Measurements from ENCODE around the gene KANK4.

The KANK4 gene

DNA sequence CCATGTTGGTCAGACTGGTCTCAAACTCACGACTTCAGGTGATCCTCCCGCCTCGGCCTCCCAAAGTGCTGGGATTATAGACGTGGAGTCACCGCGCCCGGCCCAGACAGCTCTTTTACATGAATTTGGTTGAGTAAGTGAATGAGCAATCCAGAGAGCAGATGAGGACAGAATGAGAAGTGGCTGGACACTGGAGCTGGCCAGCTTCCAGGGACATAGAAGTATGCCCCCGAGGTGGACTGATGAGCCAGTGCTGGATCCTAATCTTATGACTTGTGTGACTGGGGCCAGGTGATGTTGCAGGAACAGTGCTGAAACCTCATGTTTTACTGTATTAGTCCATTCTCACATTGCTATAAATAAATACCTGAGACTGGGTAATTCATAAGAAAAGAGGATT lies 35.9 kb upstream of the KANK4 start:
- no peaks in the 10 kb centered on the region for H3K27me3 ChIP-seq
- H3K4me3 ChIP-seq (ENCODE audit: low read depth in 1 of 2, low read length in 1 of 2), result no peak overlapping the region
- TF ChIP-seq, protein P1, sequence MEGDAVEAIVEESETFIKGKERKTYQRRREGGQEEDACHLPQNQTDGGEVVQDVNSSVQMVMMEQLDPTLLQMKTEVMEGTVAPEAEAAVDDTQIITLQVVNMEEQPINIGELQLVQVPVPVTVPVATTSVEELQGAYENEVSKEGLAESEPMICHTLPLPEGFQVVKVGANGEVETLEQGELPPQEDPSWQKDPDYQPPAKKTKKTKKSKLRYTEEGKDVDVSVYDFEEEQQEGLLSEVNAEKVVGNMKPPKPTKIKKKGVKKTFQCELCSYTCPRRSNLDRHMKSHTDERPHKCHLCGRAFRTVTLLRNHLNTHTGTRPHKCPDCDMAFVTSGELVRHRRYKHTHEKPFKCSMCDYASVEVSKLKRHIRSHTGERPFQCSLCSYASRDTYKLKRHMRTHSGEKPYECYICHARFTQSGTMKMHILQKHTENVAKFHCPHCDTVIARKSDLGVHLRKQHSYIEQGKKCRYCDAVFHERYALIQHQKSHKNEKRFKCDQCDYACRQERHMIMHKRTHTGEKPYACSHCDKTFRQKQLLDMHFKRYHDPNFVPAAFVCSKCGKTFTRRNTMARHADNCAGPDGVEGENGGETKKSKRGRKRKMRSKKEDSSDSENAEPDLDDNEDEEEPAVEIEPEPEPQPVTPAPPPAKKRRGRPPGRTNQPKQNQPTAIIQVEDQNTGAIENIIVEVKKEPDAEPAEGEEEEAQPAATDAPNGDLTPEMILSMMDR (IDR thresholded peaks at IDR 0.05), result no peak
- no peaks in the 10 kb centered on the region for H3K9me3 ChIP-seq
- H3K4me1 ChIP-seq (ENCODE audit: control insufficient read depth in 1 of 2, insufficient read depth in 1 of 2, low read depth in 1 of 2, low read length in 1 of 2), result no peaks in the 10 kb centered on the region
- no peak overlapping the region for H3K27ac ChIP-seq
- no peaks in the 10 kb centered on the region for H3K36me3 ChIP-seq

GRCh38 chr1:62353853-62354252 lies 34.6 kb upstream of the KANK4 start:
- Histone ChIP-seq H3K27me3 (no peaks in the 10 kb centered on the region), H3K4me1 (ENCODE audit: control insufficient read depth in 1 of 2, insufficient read depth in 1 of 2, low read depth in 1 of 2, low read length in 1 of 2) (no peaks in the 10 kb centered on the region), H3K27ac (no peak overlapping the region), H3K9me3 (no peaks in the 10 kb centered on the region), H3K36me3 (no peaks in the 10 kb centered on the region), H3K4me3 (ENCODE audit: low read depth in 1 of 2, low read length in 1 of 2) (no peak overlapping the region)
- TF ChIP-seq, protein P1 (IDR thresholded peaks at IDR 0.05), result no peak

GRCh38 chr1:62352387-62352786 lies 33.2 kb upstream of the KANK4 start:
- TF ChIP-seq, protein P1 (IDR thresholded peaks at IDR 0.05), result no peak
- no peaks in the 10 kb centered on the region for H3K36me3 ChIP-seq
- no peaks in the 10 kb centered on the region for H3K27me3 ChIP-seq
- H3K4me1 ChIP-seq (ENCODE audit: control insufficient read depth in 1 of 2, insufficient read depth in 1 of 2, low read depth in 1 of 2, low read length in 1 of 2), result no peaks in the 10 kb centered on the region
- no peaks in the 10 kb centered on the region for H3K9me3 ChIP-seq
- H3K4me3 ChIP-seq (ENCODE audit: low read depth in 1 of 2, low read length in 1 of 2), result no peak overlapping the region
- no peak overlapping the region for H3K27ac ChIP-seq

DNA sequence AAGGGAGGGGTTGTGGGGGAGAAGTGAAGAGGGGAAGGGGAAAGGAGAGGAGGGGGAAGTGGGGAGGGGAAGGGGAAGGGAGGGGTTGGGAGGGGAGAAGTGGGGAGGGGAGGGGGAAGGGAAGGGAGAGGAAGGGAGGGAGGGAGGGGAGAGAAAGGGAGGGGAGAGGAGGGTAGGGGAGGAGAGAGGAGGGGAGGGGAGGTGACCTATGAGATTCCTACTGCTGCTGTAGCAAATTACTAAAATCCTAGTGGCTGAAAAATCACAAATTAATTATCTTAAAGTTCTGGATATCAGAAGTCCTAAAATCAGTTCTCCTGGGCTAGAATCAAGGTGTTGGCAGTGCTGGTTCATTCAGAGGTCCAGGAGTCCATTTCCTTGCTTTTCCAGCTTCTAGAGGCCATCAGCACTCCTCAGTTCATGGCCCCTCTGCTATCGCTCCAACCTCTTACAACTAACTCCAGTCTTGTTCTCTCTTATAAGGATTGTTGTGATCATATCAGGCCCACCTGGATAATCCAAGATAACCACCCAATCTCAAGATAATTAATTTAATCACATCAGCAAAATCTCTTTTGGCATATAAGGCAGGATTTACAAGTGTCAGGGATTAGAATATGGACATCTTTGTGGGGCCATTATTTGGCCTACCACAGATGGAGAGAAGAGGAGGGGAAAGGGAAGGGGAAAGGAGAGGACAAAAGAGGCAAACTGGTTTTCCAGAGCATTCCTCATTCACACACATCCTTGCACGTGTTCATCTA lies 30.4 kb upstream of the KANK4 start:
- no peaks in the 10 kb centered on the region for H3K36me3 ChIP-seq
- H3K4me1 ChIP-seq (ENCODE audit: control insufficient read depth in 1 of 2, insufficient read depth in 1 of 2, low read depth in 1 of 2, low read length in 1 of 2), result no peaks in the 10 kb centered on the region
- H3K27me3 ChIP-seq, result no peaks in the 10 kb centered on the region
- H3K27ac ChIP-seq, result no peak overlapping the region
- TF ChIP-seq, protein P1 (IDR thresholded peaks at IDR 0.05), result no peak
- no peak overlapping the region for H3K4me3 ChIP-seq (ENCODE audit: low read depth in 1 of 2, low read length in 1 of 2)
- no peaks in the 10 kb centered on the region for H3K9me3 ChIP-seq

GRCh38 chr1:62346886-62347285 lies 27.7 kb upstream of the KANK4 start:
- Histone ChIP-seq H3K27ac (no peak overlapping the region), H3K36me3 (no peaks in the 10 kb centered on the region), H3K4me1 (ENCODE audit: control insufficient read depth in 1 of 2, insufficient read depth in 1 of 2, low read depth in 1 of 2, low read length in 1 of 2) (no peaks in the 10 kb centered on the region), H3K4me3 (ENCODE audit: low read depth in 1 of 2, low read length in 1 of 2) (no peak overlapping the region), H3K9me3 (no peaks in the 10 kb centered on the region), H3K27me3 (no peaks in the 10 kb centered on the region)
- TF ChIP-seq, protein P1 (IDR thresholded peaks at IDR 0.05), result no peak
